WERI-Rb-1 (cell line): ENCODE results near the gene PPP1R16B.
"Not testable (repeated sequence)": the region's sequence is repeated elsewhere in the genome, so short reads cannot be mapped to it uniquely, and the experiment has no call there.

Source experiments
- DNase-seq: peaks from one replicate; pipeline ENCODE4 v3.0.0-alpha.2; 2020
- H3K27ac ChIP-seq: fragments of 250-450 bp; sonication (Bioruptor Pico); 2 replicates; pipeline ENCODE4 v1.5.1; 2020; ENCODE audit warnings: mild to moderate bottlenecking, moderate library complexity
- H3K27me3 ChIP-seq: fragments of 250-450 bp; sonication (Bioruptor Pico); 2 replicates; pipeline ENCODE4 v1.5.1; 2021; ENCODE audit warnings: mild to moderate bottlenecking, low read depth, moderate library complexity; ENCODE audit not compliant: insufficient read depth, severe bottlenecking
- H3K36me3 ChIP-seq: fragments of 250-450 bp; sonication (Bioruptor Pico); 2 replicates; pipeline ENCODE4 v1.5.1; 2020; ENCODE audit warnings: mild to moderate bottlenecking, moderate library complexity
- H3K4me3 ChIP-seq: 2 replicates; pipeline ENCODE4 v1.5.1; 2011; ENCODE audit warnings: low read depth, mild to moderate bottlenecking, control low read depth, low read length
- H3K9me3 ChIP-seq: fragments of 250-450 bp; sonication (Bioruptor Pico); 2 replicates; pipeline ENCODE4 v1.5.1; 2021; ENCODE audit warnings: mild to moderate bottlenecking, moderate library complexity; ENCODE audit not compliant: severe bottlenecking
- CTCF ChIP-seq: IDR thresholded peaks from 2 replicates; pipeline ENCODE4 v1.5.1; 2011; ENCODE audit warnings: low read depth, mild to moderate bottlenecking, control low read depth, inconsistent platforms, low read length

Gene PPP1R16B

DNA sequence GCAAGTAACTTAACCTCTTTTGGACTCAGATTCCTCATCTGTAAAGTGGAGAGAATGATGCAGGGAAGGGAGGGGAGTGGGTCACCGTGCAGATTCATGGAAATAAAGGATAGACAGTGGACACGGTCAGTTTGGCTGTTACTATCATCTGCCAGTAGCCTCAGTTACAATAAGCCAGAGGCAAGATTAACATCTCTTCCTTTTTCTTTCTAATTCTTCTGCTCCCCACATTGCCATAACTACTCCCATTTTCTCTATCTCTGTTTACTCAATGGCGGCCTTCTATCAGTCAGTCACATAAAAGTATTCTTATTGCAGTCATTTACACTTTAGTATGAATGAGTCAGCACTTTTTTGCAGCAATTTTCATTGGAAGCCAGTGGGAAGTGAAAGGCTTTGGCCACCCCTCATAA is 49.2 kb downstream of the PPP1R16B start:
- DNase-seq, result no peak
- H3K4me3 ChIP-seq, result no peak overlapping the region
- H3K36me3 ChIP-seq, result no peaks in the 10 kb centered on the region
- no peak for TF ChIP-seq CTCF
- H3K9me3 ChIP-seq, result no peaks in the 10 kb centered on the region
- H3K27me3 ChIP-seq, result no peaks in the 10 kb centered on the region
- no peak overlapping the region for H3K27ac ChIP-seq

DNA sequence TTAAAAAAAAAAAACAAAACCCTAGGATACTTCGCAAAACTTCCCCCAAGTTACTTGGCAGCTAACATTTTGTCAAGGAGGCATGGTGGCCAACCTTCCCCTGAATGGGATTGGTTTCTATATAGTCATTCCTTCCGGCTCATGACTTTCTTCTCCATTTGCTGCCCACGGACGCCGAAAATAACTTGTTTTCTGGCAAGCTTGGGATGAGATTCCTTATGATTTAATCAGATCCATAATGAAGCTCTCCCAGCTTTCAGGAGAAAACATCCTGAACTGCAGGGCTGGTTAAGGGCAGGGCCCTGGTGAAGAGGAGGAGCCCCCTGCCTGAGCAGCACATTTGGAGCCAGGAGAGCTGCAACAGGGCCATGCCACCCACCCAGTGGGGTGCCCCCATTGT is 49.9 kb downstream of the PPP1R16B start:
- TF ChIP-seq CTCF, result no peak
- Histone ChIP-seq H3K9me3 (no peaks in the 10 kb centered on the region), H3K27ac (no peak overlapping the region), H3K36me3 (no peaks in the 10 kb centered on the region), H3K27me3 (no peaks in the 10 kb centered on the region), H3K4me3 (no peak overlapping the region)
- no peak for DNase-seq

DNA sequence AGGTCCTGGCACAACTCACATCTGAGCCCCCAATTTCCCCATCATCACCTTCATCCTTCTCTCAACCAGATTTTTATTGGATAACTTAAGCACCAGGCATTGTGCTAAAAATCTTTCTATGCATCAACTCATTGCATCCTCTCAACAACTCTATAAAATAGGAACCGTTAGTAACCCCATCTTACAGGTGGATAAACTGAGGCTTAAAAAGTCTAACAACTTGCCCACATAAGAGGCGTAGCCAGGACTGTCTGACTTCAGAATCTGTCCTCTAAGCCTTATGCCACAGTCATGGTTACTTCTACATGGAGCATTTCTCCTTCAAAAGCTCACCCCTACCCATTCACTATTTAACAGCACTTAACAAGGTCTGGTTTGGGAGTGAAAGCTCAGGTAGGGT is 51.1 kb downstream of the PPP1R16B start:
- H3K27me3 ChIP-seq, result no peaks in the 10 kb centered on the region
- no peak overlapping the region for H3K27ac ChIP-seq
- no peak overlapping the region for H3K4me3 ChIP-seq
- no peaks in the 10 kb centered on the region for H3K9me3 ChIP-seq
- H3K36me3 ChIP-seq, result no peaks in the 10 kb centered on the region
- DNase-seq, result no peak
- TF ChIP-seq CTCF, result no peak

- Histone ChIP-seq H3K4me3 (no peak overlapping the region), H3K27me3 (no peaks in the 10 kb centered on the region), H3K27ac (no peak overlapping the region), H3K9me3 (no peaks in the 10 kb centered on the region), H3K36me3 (no peaks in the 10 kb centered on the region)
- DNase-seq, result no peak
- no peak for TF ChIP-seq CTCF
These were observed 52.2 kb downstream of the PPP1R16B start for GRCh38 chr20:38857703-38858102.

GRCh38 chr20:38859070-38859690 is 53.7 kb downstream of the PPP1R16B start:
- Histone ChIP-seq H3K27me3 (no peaks in the 10 kb centered on the region), H3K9me3 (no peaks in the 10 kb centered on the region), H3K36me3 (no peaks in the 10 kb centered on the region), H3K4me3 (no peak overlapping the region), H3K27ac (no peak overlapping the region)
- DNase-seq, result no peak
- no peak for TF ChIP-seq CTCF

DNA sequence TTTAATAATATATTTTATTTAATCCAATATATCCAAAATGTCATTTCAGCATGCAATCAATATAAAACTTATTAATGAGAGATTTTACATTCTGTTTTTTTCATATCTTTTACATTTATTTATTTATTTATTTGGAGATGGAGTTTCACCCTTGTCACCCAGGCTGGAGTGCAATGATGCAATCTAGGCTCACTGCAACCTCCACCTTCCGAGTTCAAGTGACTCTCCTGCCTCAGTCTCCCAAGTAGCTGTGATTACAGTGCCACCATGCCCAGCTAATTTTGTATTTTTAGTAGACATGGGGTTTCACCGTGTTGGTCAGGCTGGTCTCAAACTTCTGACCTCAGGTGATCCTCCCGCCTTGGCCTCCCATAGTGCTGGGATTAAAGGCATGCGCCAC is 54.4 kb downstream of the PPP1R16B start:
- not testable (repeated sequence) for H3K4me3 ChIP-seq, H3K9me3 ChIP-seq, DNase-seq, H3K27me3 ChIP-seq, H3K36me3 ChIP-seq, H3K27ac ChIP-seq
